Activated gamma-delta T cell treated with anti-CD3 and anti-CD28 coated beads, Interleukin-2, amount 50 U/mL, for 16 hours (primary cell): ENCODE measurements around the gene SCO2.
A peak's percentile ranks its signal among the peaks of the same experiment; 100 is the strongest.

Source experiments
- DNase-seq: peaks from one replicate; pipeline ENCODE4 v3.0.0-alpha.2; 2020; ENCODE audit warnings: low read depth

SCO2 gene

GRCh38 chr22:50525104-50525857 is at the start of gene SCO2:
TSS of gene SCO2 (minus strand) at chr22:50525598. CDS start at chr22:50524411, 1,187 bp downstream.
- DNase-seq: peak; percentile 97

- DNase-seq: no peak
Measured at GRCh38 chr22:50574383-50574755, 49.0 kb upstream of the SCO2 start.

- no peak for DNase-seq
Measured at GRCh38 chr22:50573491-50574382, 48.3 kb upstream of the SCO2 start.

- DNase-seq: no peak
Measured at GRCh38 chr22:50572965-50573364, 47.6 kb upstream of the SCO2 start.

- no peak for DNase-seq
Measured at GRCh38 chr22:50571264-50572175, 46.1 kb upstream of the SCO2 start.

- DNase-seq: no peak
Measured at GRCh38 chr22:50570861-50571260, 45.5 kb upstream of the SCO2 start.

- no peak for DNase-seq
Measured at GRCh38 chr22:50569896-50570535, 44.6 kb upstream of the SCO2 start.

- DNase-seq: no peak
Measured at GRCh38 chr22:50569041-50569459, 43.7 kb upstream of the SCO2 start.

GRCh38 chr22:50568626-50569025 is 43.2 kb upstream of the SCO2 start:
- DNase-seq: no peak

GRCh38 chr22:50567721-50568252 is 42.4 kb upstream of the SCO2 start:
- no peak for DNase-seq

GRCh38 chr22:50564289-50564688 is 38.9 kb upstream of the SCO2 start:
- DNase-seq: no peak

- no peak for DNase-seq
Measured at GRCh38 chr22:50563413-50564160, 38.2 kb upstream of the SCO2 start.

- DNase-seq: peak; percentile 94
Measured at GRCh38 chr22:50562523-50563412, 37.4 kb upstream of the SCO2 start, which contains the start of gene SYCE3. TSS of gene SYCE3 (minus strand) at chr22:50562919. CDS start at chr22:50556405, 6,514 bp downstream.

GRCh38 chr22:50561401-50562358 is 36.3 kb upstream of the SCO2 start:
- no peak for DNase-seq

GRCh38 chr22:50560034-50560433 is 34.6 kb upstream of the SCO2 start:
- DNase-seq: no peak

GRCh38 chr22:50556703-50557102 is 31.3 kb upstream of the SCO2 start:
- DNase-seq: no peak

- no peak for DNase-seq
Measured at GRCh38 chr22:50553310-50553709, 27.9 kb upstream of the SCO2 start.

- DNase-seq: no peak
Measured at GRCh38 chr22:50551160-50551752, 25.9 kb upstream of the SCO2 start.
